Esophagus (tissue), 2 donors: Measurements from ENCODE around the gene CDC26. TPM values are rescaled to one million over a fixed set of nuclear protein-coding genes. Genes with fewer than 3 reads are reported as not detected.

Experiments used
- polyA plus RNA-seq, 2 donors: library from polyadenylated mRNA; stranded (reverse); fragments of 200-250 nt; gene quantifications; one replicate each; pipeline ENCODE4 v1.2.3, GENCODE V29; 2013
- donor health status: healthy with polysubstance abuse.
- donor health status: Bipolar disorder and iron deficiency.

Gene CDC26
- polyA plus RNA-seq, 2 donors = 13.5 to 27.9 TPM

Other genes starting within 250 kb of the CDC26 start
- under 1 TPM; 0.35 to 0.81 TPM for gene ZFP37, start 218.8 kb downstream of the CDC26 start, polyA plus RNA-seq
- gene SLC31A2, start 124.6 kb downstream of the CDC26 start, polyA plus RNA-seq = 1 to 10 TPM; 4.9 to 7.4 TPM
- gene FKBP15, start 54.3 kb downstream of the CDC26 start, polyA plus RNA-seq = 10 to 100 TPM; 10.5 to 11.6 TPM
- gene SLC31A1, start 54.0 kb downstream of the CDC26 start, polyA plus RNA-seq = 10 to 100 TPM in 1 of 2 donors, 1 to 10 TPM in 1; 5.4 to 10.4 TPM
- gene PRPF4, start 86 bp upstream of the CDC26 start, polyA plus RNA-seq = 10 to 100 TPM in 1 of 2 donors, 1 to 10 TPM in 1; 5.1 to 11.3 TPM
- gene RNF183, start 27.8 kb upstream of the CDC26 start, polyA plus RNA-seq = 1 to 10 TPM; 2.3 to 3.6 TPM
- 1 to 10 TPM; 1.2 to 1.6 TPM for gene WDR31, start 64.7 kb upstream of the CDC26 start, polyA plus RNA-seq
- 10 to 100 TPM; 17.2 to 27.5 TPM for gene BSPRY, start 74.0 kb upstream of the CDC26 start, polyA plus RNA-seq
- 10 to 100 TPM; 43.7 to 46.6 TPM for gene HDHD3, start 101.4 kb upstream of the CDC26 start, polyA plus RNA-seq
- gene ALAD, start 125.7 kb upstream of the CDC26 start, polyA plus RNA-seq = 10 to 100 TPM; 38.4 TPM
- 10 to 100 TPM; 17.4 to 38.9 TPM for gene POLE3, start 135.1 kb upstream of the CDC26 start, polyA plus RNA-seq
- gene C9orf43, start 135.2 kb upstream of the CDC26 start, polyA plus RNA-seq = under 1 TPM; 0.20 to 0.33 TPM
- 10 to 100 TPM in 1 of 2 donors, 1 to 10 TPM in 1; 9.1 to 10.2 TPM for gene RGS3, start 188.2 kb upstream of the CDC26 start, polyA plus RNA-seq